HG03139 (cell line): Measurements from ENCODE around the gene DDX6.
"Not testable (repeated sequence)": the region's sequence is repeated elsewhere in the genome, so short reads cannot be mapped to it uniquely, and the experiment has no call there.

Experiments used
- ATAC-seq: cut with Tn5 transposase; IDR thresholded peaks from one replicate; pipeline ENCODE4 v1.9.1; 2021; ENCODE audit not compliant: unreplicated experiment

DDX6 gene

GRCh38 chr11:118746988-118747585 lies 43.9 kb downstream of the DDX6 start:
- ATAC-seq, result no peak

- no peak for ATAC-seq
Observed at GRCh38 chr11:118744046-118744445, 46.9 kb downstream of the DDX6 start.

- ATAC-seq, result no peak
Observed at GRCh38 chr11:118742304-118742703, 48.7 kb downstream of the DDX6 start.

- ATAC-seq, result no peak
Observed at GRCh38 chr11:118740892-118741291, 50.1 kb downstream of the DDX6 start.

GRCh38 chr11:118735203-118735602 lies 55.8 kb downstream of the DDX6 start:
- ATAC-seq, result no peak

- ATAC-seq, result no peak
Observed at GRCh38 chr11:118734031-118734430, 56.9 kb downstream of the DDX6 start.

- ATAC-seq, result not testable (repeated sequence)
Observed at GRCh38 chr11:118729753-118730152, 61.2 kb downstream of the DDX6 start.

GRCh38 chr11:118728112-118728511 lies 62.9 kb downstream of the DDX6 start:
- not testable (repeated sequence) for ATAC-seq

GRCh38 chr11:118727721-118728066 lies 63.3 kb downstream of the DDX6 start:
- ATAC-seq, result not testable (repeated sequence)

- not testable (repeated sequence) for ATAC-seq
Observed at GRCh38 chr11:118727001-118727720, 63.8 kb downstream of the DDX6 start.

GRCh38 chr11:118721478-118722015 lies 69.4 kb downstream of the DDX6 start:
- ATAC-seq, result not testable (repeated sequence)

GRCh38 chr11:118720740-118721139 lies 70.2 kb downstream of the DDX6 start:
- ATAC-seq, result not testable (repeated sequence)

GRCh38 chr11:118720078-118720477 lies 70.9 kb downstream of the DDX6 start:
- ATAC-seq, result not testable (repeated sequence)

- ATAC-seq, result not testable (repeated sequence)
Observed at GRCh38 chr11:118718562-118718961, 72.4 kb downstream of the DDX6 start.

GRCh38 chr11:118717733-118718132 lies 73.2 kb downstream of the DDX6 start:
- ATAC-seq, result not testable (repeated sequence)

- not testable (repeated sequence) for ATAC-seq
Observed at GRCh38 chr11:118717221-118717620, 73.7 kb downstream of the DDX6 start.

GRCh38 chr11:118715837-118716260 lies 75.1 kb downstream of the DDX6 start:
- ATAC-seq, result no peak

- ATAC-seq, result no peak
Observed at GRCh38 chr11:118715245-118715831, 75.6 kb downstream of the DDX6 start.

GRCh38 chr11:118714816-118715215 lies 76.1 kb downstream of the DDX6 start:
- no peak for ATAC-seq

GRCh38 chr11:118714416-118714815 lies 76.5 kb downstream of the DDX6 start:
- not testable (repeated sequence) for ATAC-seq

- no peak for ATAC-seq
Observed at GRCh38 chr11:118708296-118708695, 82.7 kb downstream of the DDX6 start.

- ATAC-seq, result no peak
Observed at GRCh38 chr11:118706546-118706825, 84.5 kb downstream of the DDX6 start.
